ENCODE results near the gene VEGFC. TPM values are rescaled to one million over a fixed set of nuclear protein-coding genes. Genes with fewer than 3 reads are reported as not detected.

The VEGFC gene
- total RNA-seq, 1 donor from 2014 or later: not detected

- intact Hi-C loops (cut with micrococcal nuclease): no loop called here
- H3K36me3 Mint-ChIP-seq (ENCODE audit: low read depth): no peaks in the 10 kb centered on the region
- H3K4me3 Mint-ChIP-seq: no peak overlapping the region
- no peak for DNase-seq (ENCODE audit: low spot score)
- H3K4me1 Mint-ChIP-seq (ENCODE audit: low read depth): no peaks in the 10 kb centered on the region
- no peaks in the 10 kb centered on the region for H3K27me3 Mint-ChIP-seq (ENCODE audit: insufficient read depth)
- H3K27ac Mint-ChIP-seq: no peak overlapping the region
- H3K9me3 Mint-ChIP-seq: no peaks in the 10 kb centered on the region
These were observed 25.8 kb upstream of the VEGFC start for GRCh38 chr4:176818531-176818930.

GRCh38 chr4:176817204-176817603, 24.5 kb upstream of the VEGFC start:
- Mint-ChIP-seq H3K36me3 (ENCODE audit: low read depth) (no peaks in the 10 kb centered on the region), H3K27me3 (ENCODE audit: insufficient read depth) (no peaks in the 10 kb centered on the region), H3K4me1 (ENCODE audit: low read depth) (no peaks in the 10 kb centered on the region), H3K4me3 (no peak overlapping the region), H3K27ac (no peak overlapping the region), H3K9me3 (no peaks in the 10 kb centered on the region)
- intact Hi-C loops (cut with micrococcal nuclease): no loop called here
- DNase-seq (ENCODE audit: low spot score): no peak

- DNase-seq (ENCODE audit: low spot score): no peak
- H3K9me3 Mint-ChIP-seq: no peaks in the 10 kb centered on the region
- no peak overlapping the region for H3K27ac Mint-ChIP-seq
- H3K27me3 Mint-ChIP-seq (ENCODE audit: insufficient read depth): no peaks in the 10 kb centered on the region
- H3K4me1 Mint-ChIP-seq (ENCODE audit: low read depth): no peaks in the 10 kb centered on the region
- no peak overlapping the region for H3K4me3 Mint-ChIP-seq
- H3K36me3 Mint-ChIP-seq (ENCODE audit: low read depth): no peaks in the 10 kb centered on the region
- intact Hi-C loops (cut with micrococcal nuclease): no loop called here
These were observed 22.0 kb upstream of the VEGFC start for GRCh38 chr4:176814770-176815169.

- intact Hi-C loops (cut with micrococcal nuclease): no loop called here
- H3K4me1 Mint-ChIP-seq (ENCODE audit: low read depth): no peaks in the 10 kb centered on the region
- H3K36me3 Mint-ChIP-seq (ENCODE audit: low read depth): no peaks in the 10 kb centered on the region
- DNase-seq (ENCODE audit: low spot score): no peak
- H3K9me3 Mint-ChIP-seq: no peaks in the 10 kb centered on the region
- no peaks in the 10 kb centered on the region for H3K27me3 Mint-ChIP-seq (ENCODE audit: insufficient read depth)
- H3K4me3 Mint-ChIP-seq: no peak overlapping the region
- H3K27ac Mint-ChIP-seq: no peak overlapping the region
These were observed 17.9 kb upstream of the VEGFC start for GRCh38 chr4:176810481-176811249.

- no peaks in the 10 kb centered on the region for H3K27me3 Mint-ChIP-seq (ENCODE audit: insufficient read depth)
- H3K4me1 Mint-ChIP-seq (ENCODE audit: low read depth): no peaks in the 10 kb centered on the region
- no peaks in the 10 kb centered on the region for H3K9me3 Mint-ChIP-seq
- DNase-seq (ENCODE audit: low spot score): no peak
- H3K4me3 Mint-ChIP-seq: no peak overlapping the region
- H3K36me3 Mint-ChIP-seq (ENCODE audit: low read depth): no peaks in the 10 kb centered on the region
- H3K27ac Mint-ChIP-seq: no peak overlapping the region
- intact Hi-C loops (cut with micrococcal nuclease): no loop called here
These were observed 14.2 kb upstream of the VEGFC start for GRCh38 chr4:176806778-176807375.

- Mint-ChIP-seq H3K4me3 (no peak overlapping the region), H3K27me3 (ENCODE audit: insufficient read depth) (no peaks in the 10 kb centered on the region), H3K36me3 (ENCODE audit: low read depth) (no peaks in the 10 kb centered on the region), H3K9me3 (no peaks in the 10 kb centered on the region), H3K27ac (no peak overlapping the region), H3K4me1 (ENCODE audit: low read depth) (no peaks in the 10 kb centered on the region)
- intact Hi-C loops (cut with micrococcal nuclease): no loop called here
- no peak for DNase-seq (ENCODE audit: low spot score)
These were observed 12.4 kb upstream of the VEGFC start for GRCh38 chr4:176805155-176805554.

- DNase-seq (ENCODE audit: low spot score): no peak
- Mint-ChIP-seq H3K9me3 (no peaks in the 10 kb centered on the region), H3K4me3 (no peak overlapping the region), H3K27me3 (ENCODE audit: insufficient read depth) (peaks cover 4% of the 10 kb centered on the region), H3K4me1 (ENCODE audit: low read depth) (no peaks in the 10 kb centered on the region), H3K27ac (no peak overlapping the region), H3K36me3 (ENCODE audit: low read depth) (no peaks in the 10 kb centered on the region)
- intact Hi-C loops (cut with micrococcal nuclease): no loop called here
These were observed 8.3 kb upstream of the VEGFC start for GRCh38 chr4:176800891-176801534.

- no peak for DNase-seq (ENCODE audit: low spot score)
- H3K36me3 Mint-ChIP-seq (ENCODE audit: low read depth): no peaks in the 10 kb centered on the region
- peaks cover 10% of the 10 kb centered on the region for H3K27me3 Mint-ChIP-seq (ENCODE audit: insufficient read depth)
- intact Hi-C loops (cut with micrococcal nuclease): loop anchor here (10.0 kb wide), 1 partner anchor 515 kb away; no protein-coding TSS in a partner anchor
- H3K4me3 Mint-ChIP-seq: no peak overlapping the region
- H3K9me3 Mint-ChIP-seq: no peaks in the 10 kb centered on the region
- no peak overlapping the region for H3K27ac Mint-ChIP-seq
- H3K4me1 Mint-ChIP-seq (ENCODE audit: low read depth): no peaks in the 10 kb centered on the region
These were observed 6.9 kb upstream of the VEGFC start for GRCh38 chr4:176799653-176800052.

GRCh38 chr4:176798540-176798939, 5.8 kb upstream of the VEGFC start:
- intact Hi-C loops (cut with micrococcal nuclease): loop anchor here (10.0 kb wide), 1 partner anchor 516 kb away; no protein-coding TSS in a partner anchor
- Mint-ChIP-seq H3K36me3 (ENCODE audit: low read depth) (no peaks in the 10 kb centered on the region), H3K4me3 (no peak overlapping the region), H3K9me3 (no peaks in the 10 kb centered on the region), H3K27me3 (ENCODE audit: insufficient read depth) (peaks cover 21% of the 10 kb centered on the region), H3K27ac (no peak overlapping the region), H3K4me1 (ENCODE audit: low read depth) (no peaks in the 10 kb centered on the region)
- no peak for DNase-seq (ENCODE audit: low spot score)

GRCh38 chr4:176795441-176795840, 2.7 kb upstream of the VEGFC start:
- Mint-ChIP-seq H3K27me3 (ENCODE audit: insufficient read depth) (peaks cover 39% of the 10 kb centered on the region), H3K27ac (no peak overlapping the region)
- intact Hi-C loops (cut with micrococcal nuclease): loop anchor here (10.0 kb wide), 1 partner anchor 519 kb away; no protein-coding TSS in a partner anchor

GRCh38 chr4:176794651-176795050, 1.9 kb upstream of the VEGFC start:
- DNase-seq (ENCODE audit: low spot score): no peak
- Mint-ChIP-seq H3K36me3 (ENCODE audit: low read depth) (no peaks in the 10 kb centered on the region), H3K4me3 (no peak overlapping the region), H3K9me3 (no peaks in the 10 kb centered on the region), H3K27ac (no peak overlapping the region), H3K27me3 (ENCODE audit: insufficient read depth) (peaks cover 47% of the 10 kb centered on the region), H3K4me1 (ENCODE audit: low read depth) (no peaks in the 10 kb centered on the region)
- intact Hi-C loops (cut with micrococcal nuclease): loop anchor here (5.0 to 10.0 kb wide), 2 partner anchors 520 to 543 kb away; no protein-coding TSS in a partner anchor

More at GRCh38 chr4:176795441-176795840, 2.7 kb upstream of the VEGFC start:
- Mint-ChIP-seq H3K4me3 (no peak overlapping the region), H3K9me3 (no peaks in the 10 kb centered on the region), H3K4me1 (ENCODE audit: low read depth) (no peaks in the 10 kb centered on the region), H3K36me3 (ENCODE audit: low read depth) (no peaks in the 10 kb centered on the region)
- no peak for DNase-seq (ENCODE audit: low spot score)

- intact Hi-C loops (cut with micrococcal nuclease): loop anchor here (5.0 to 10.0 kb wide), 2 partner anchors 521 to 543 kb away; no protein-coding TSS in a partner anchor
- H3K27me3 Mint-ChIP-seq (ENCODE audit: insufficient read depth): peaks cover 49% of the 10 kb centered on the region
- no peaks in the 10 kb centered on the region for H3K4me1 Mint-ChIP-seq (ENCODE audit: low read depth)
- H3K36me3 Mint-ChIP-seq (ENCODE audit: low read depth): no peaks in the 10 kb centered on the region
- no peaks in the 10 kb centered on the region for H3K9me3 Mint-ChIP-seq
- H3K27ac Mint-ChIP-seq: no peak overlapping the region
- H3K4me3 Mint-ChIP-seq: no peak overlapping the region
- no peak for DNase-seq (ENCODE audit: low spot score)
These were observed 1.4 kb upstream of the VEGFC start for GRCh38 chr4:176794151-176794550.

- no peaks in the 10 kb centered on the region for H3K36me3 Mint-ChIP-seq (ENCODE audit: low read depth)
- peak overlapping the region; percentile 61 for H3K4me3 Mint-ChIP-seq
- no peaks in the 10 kb centered on the region for H3K9me3 Mint-ChIP-seq
- intact Hi-C loops (cut with micrococcal nuclease): loop anchor here (5.0 to 10.0 kb wide), 2 partner anchors 522 to 544 kb away; no protein-coding TSS in a partner anchor
- no peak for DNase-seq (ENCODE audit: low spot score)
- no peak overlapping the region for H3K27ac Mint-ChIP-seq
- peaks cover 49% of the 10 kb centered on the region for H3K27me3 Mint-ChIP-seq (ENCODE audit: insufficient read depth)
- H3K4me1 Mint-ChIP-seq (ENCODE audit: low read depth): no peaks in the 10 kb centered on the region
These were observed 411 bp upstream of the VEGFC start for GRCh38 chr4:176793060-176793605.

Measured in activated T-helper 1 cell treated with anti-CD3 and anti-CD28 coated beads, Interleukin-12 subunit alpha, Interleukin-12 subunit beta, Interleukin-2, Interleukin-4 antibody, amounts not matched to agents 30 ng/mL and 10 ng/mL and 1 ng/mL, durations not matched to agents 14 hours and 24 hours and 36 hours (primary cell).